Measurements from ENCODE around the gene GAREM1. TPM values are rescaled to one million over a fixed set of nuclear protein-coding genes. Genes with fewer than 3 reads are reported as not detected.

GAREM1 gene
- total RNA-seq, 1 experiment from 2014 or later, result 11.1 TPM

- no peak for TF ChIP-seq ZBTB33 (IDR thresholded peaks at IDR 0.05; ENCODE audit: extremely low read depth, insufficient replicate concordance, low read length)
- no peak for TF ChIP-seq ZFX (IDR thresholded peaks at IDR 0.05)
- no peak for TF ChIP-seq CBX3 (IDR thresholded peaks at IDR 0.05; ENCODE audit: low read depth)
- TF ChIP-seq ELF1 (IDR thresholded peaks at IDR 0.05; ENCODE audit: borderline replicate concordance, low read depth), result no peak
- no peak for TF ChIP-seq EZH2phosphoT487 (IDR thresholded peaks at IDR 0.05; ENCODE audit: borderline replicate concordance)
- TF ChIP-seq YY1 (IDR thresholded peaks at IDR 0.05; ENCODE audit: extremely low read depth, insufficient replicate concordance, low read depth, low read length), result no peak
- TF ChIP-seq POLR2AphosphoS5 (IDR thresholded peaks at IDR 0.05; ENCODE audit: low read depth, low read length), result no peak
- TF ChIP-seq EGR1 (IDR thresholded peaks at IDR 0.05; ENCODE audit: low read depth), result no peak
- TF ChIP-seq FOSL1 (IDR thresholded peaks at IDR 0.05; ENCODE audit: low read depth), result no peak
- TF ChIP-seq ATF3 (IDR thresholded peaks at IDR 0.05), result no peak
Observed at GRCh38 chr18:32258148-32258547, 212.5 kb downstream of the GAREM1 start (continued).

- RAD21 ChIA-PET (ENCODE audit: low non-redundant PET in 1 of 2, low total read pairs in 2 of 2, uncharacterized antibody in 2 of 2, unreplicated experiment in 2 of 2), result no interaction called here
- POLR2A ChIA-PET, result no interaction called here
- no peaks in the 10 kb centered on the region for H3K36me3 ChIP-seq (ENCODE audit: control insufficient read depth in 1 of 2, insufficient read depth in 2 of 2, low read length in 2 of 2)
- H3K27ac ChIP-seq (ENCODE audit: low read depth, low read length), result no peak overlapping the region
- no peak overlapping the region for H2AFZ ChIP-seq (ENCODE audit: low read depth, low read length, poor library complexity, severe bottlenecking)
- no TSS peak for BruUV-seq (replicated peaks)
- DNase-seq (ENCODE audit: low read depth, low spot score), result no peak
- no peak overlapping the region for H3K9ac ChIP-seq (ENCODE audit: low read length)
- H3K4me1 ChIP-seq (ENCODE audit: control insufficient read depth in 1 of 2, insufficient read depth in 2 of 2, low read length in 2 of 2), result no peaks in the 10 kb centered on the region
- no peak overlapping the region for H3K4me3 ChIP-seq (replicated peaks in 1 of 2; ENCODE audit: low read depth in 1 of 2, low read length in 2 of 2)
- no peaks in the 10 kb centered on the region for H3K9me2 ChIP-seq (ENCODE audit: insufficient read depth)
- no peaks in the 10 kb centered on the region for H4K20me1 ChIP-seq (ENCODE audit: insufficient read depth)
- H3K4me2 ChIP-seq (ENCODE audit: low read length), result no peak overlapping the region
- CTCF ChIA-PET, result interaction anchor here (1.2 kb wide), 1 partner anchor 14 kb away, joined by 4 read pairs; no protein-coding TSS in a partner anchor
- ATAC-seq, result no peak
- H3K79me2 ChIP-seq (ENCODE audit: insufficient read depth, low read length), result no peaks in the 10 kb centered on the region
- H3K27me3 ChIP-seq (ENCODE audit: insufficient read depth, low read length), result 0 out of 2 replicates have a peak, but pooled peaks cover 3% of the 10 kb centered on the region
- no peaks in the 10 kb centered on the region for H3K9me3 ChIP-seq (ENCODE audit: control insufficient read depth in 1 of 2, insufficient read depth in 1 of 2, low read depth in 1 of 2, low read length in 2 of 2)
- intact Hi-C loops (cut with micrococcal nuclease), result no loop called here
- TF ChIP-seq POLR2A (IDR thresholded peaks at IDR 0.05; ENCODE audit: borderline replicate concordance, extremely low read depth, insufficient read depth, insufficient read length) (no peak), TCF7L2 (IDR thresholded peaks at IDR 0.05; ENCODE audit: borderline replicate concordance, extremely low read depth, insufficient read depth, insufficient read length) (no peak), ELF1 (IDR thresholded peaks at IDR 0.05; ENCODE audit: borderline replicate concordance, low read depth) (no peak), SP1 (IDR thresholded peaks at IDR 0.05; ENCODE audit: low read depth) (no peak), ZBTB33 (IDR thresholded peaks at IDR 0.05; ENCODE audit: extremely low read depth, insufficient replicate concordance, low read length) (no peak), YY1 (IDR thresholded peaks at IDR 0.05; ENCODE audit: extremely low read depth, insufficient replicate concordance, low read depth, low read length) (no peak), SIN3A (IDR thresholded peaks at IDR 0.05; ENCODE audit: low read depth) (no peak), ATF3 (IDR thresholded peaks at IDR 0.05) (no peak), ZNF274 (IDR thresholded peaks at IDR 0.05; ENCODE audit: low read depth, low read length) (no peak)
Observed at GRCh38 chr18:32257084-32257785, 213.4 kb downstream of the GAREM1 start.

Data from HCT116 (cell line).